HFF-Myc (cell line): ENCODE results near the gene RNF34.
"Not testable (repeated sequence)": the region's sequence is repeated elsewhere in the genome, so short reads cannot be mapped to it uniquely, and the experiment has no call there.

Source experiments
- DNase-seq: peaks from one replicate; pipeline ENCODE4 v3.0.0-alpha.2; 2011; ENCODE audit warnings: low read depth; ENCODE audit errors: extremely low read depth
- H3K4me3 ChIP-seq: replicated peaks from 2 replicates; pipeline ENCODE4 v1.5.1; 2011; ENCODE audit warnings: low read depth, mild to moderate bottlenecking, control low read depth, low read length
- CTCF ChIP-seq: IDR thresholded peaks from 2 replicates; pipeline ENCODE4 v1.5.1; 2012; ENCODE audit warnings: mild to moderate bottlenecking, low read depth, low read length, control low read depth; ENCODE audit errors: missing control alignments

Gene RNF34

GRCh38 chr12:121376754-121377697, 22.9 kb upstream of the RNF34 start:
- no peak overlapping the region for H3K4me3 ChIP-seq
- no peak for TF ChIP-seq CTCF
- no peak for DNase-seq

GRCh38 chr12:121378736-121379135, 21.2 kb upstream of the RNF34 start:
- no peak for DNase-seq
- H3K4me3 ChIP-seq = no peak overlapping the region
- TF ChIP-seq CTCF = no peak

- TF ChIP-seq CTCF = no peak
- DNase-seq = no peak
- no peak overlapping the region for H3K4me3 ChIP-seq
Observed at GRCh38 chr12:121379945-121380344, 20.0 kb upstream of the RNF34 start.

GRCh38 chr12:121383601-121384021, 16.3 kb upstream of the RNF34 start:
- peak; percentile 25 for TF ChIP-seq CTCF
- no peak overlapping the region for H3K4me3 ChIP-seq
- DNase-seq = no peak

- not testable (repeated sequence) for DNase-seq, H3K4me3 ChIP-seq
Observed at GRCh38 chr12:121384891-121385290, 15.0 kb upstream of the RNF34 start.

- no peak overlapping the region for H3K4me3 ChIP-seq
- TF ChIP-seq CTCF = no peak
- peak; percentile 46 for DNase-seq
Observed at GRCh38 chr12:121388421-121388981, 11.4 kb upstream of the RNF34 start.

- TF ChIP-seq CTCF = no peak
- no peak for DNase-seq
- H3K4me3 ChIP-seq = no peak overlapping the region
Observed at GRCh38 chr12:121390856-121391255, 9.1 kb upstream of the RNF34 start.
